Adrenal gland (tissue), 5 donors: ENCODE measurements around the gene KLK11.

Source experiments
- POLR2A ChIP-seq, 2 donors: fragments of 450-650 bp; IDR thresholded peaks; one replicate each; pipeline ENCODE4 v1.6.1; 2017; ENCODE audit warnings: antibody characterized with exemption in 2 of 2, mild to moderate bottlenecking in 2 of 2, moderate library complexity in 1 of 2
- TF ChIP-seq, protein P1 (sequence below), 6 experiments: fragments of 450-650 bp in 4 of 6; fragments of 200-600 bp in 2 of 6; sonication (generic) in 1 of 6; IDR thresholded peaks; 1 replicate in 5 of 6; 2 replicates in 1 of 6; pipeline versions ENCODE4 v1.5.1 to v1.8.0; 2016 to 2021; ENCODE audit warnings: antibody characterized with exemption in 6 of 6, mild to moderate bottlenecking in 2 of 6, moderate library complexity in 1 of 6
- donor health status: DM: no; HTN: no; CAD: no.

DNA sequence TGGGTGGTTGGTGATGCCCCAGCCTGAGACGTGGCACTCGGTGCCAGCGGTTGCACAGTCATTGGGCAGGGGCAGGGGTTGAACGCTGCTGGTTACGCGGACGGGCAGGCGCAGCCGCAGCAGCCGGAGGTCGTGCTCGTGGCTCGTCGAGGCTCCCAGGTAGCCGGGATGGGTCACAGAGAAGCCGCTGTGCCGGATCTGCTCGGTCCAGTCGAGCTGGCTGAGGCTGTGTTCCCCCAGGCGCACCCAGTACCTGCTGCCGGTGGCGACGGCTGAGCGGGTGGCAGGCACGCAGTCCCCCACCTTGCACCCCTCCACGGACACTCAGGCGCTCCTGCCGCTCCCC, 5.4 kb upstream of the KLK11 start:
- no peak for TF ChIP-seq POLR2A (IDR thresholded peaks at IDR 0.05)
- TF ChIP-seq, protein P1, sequence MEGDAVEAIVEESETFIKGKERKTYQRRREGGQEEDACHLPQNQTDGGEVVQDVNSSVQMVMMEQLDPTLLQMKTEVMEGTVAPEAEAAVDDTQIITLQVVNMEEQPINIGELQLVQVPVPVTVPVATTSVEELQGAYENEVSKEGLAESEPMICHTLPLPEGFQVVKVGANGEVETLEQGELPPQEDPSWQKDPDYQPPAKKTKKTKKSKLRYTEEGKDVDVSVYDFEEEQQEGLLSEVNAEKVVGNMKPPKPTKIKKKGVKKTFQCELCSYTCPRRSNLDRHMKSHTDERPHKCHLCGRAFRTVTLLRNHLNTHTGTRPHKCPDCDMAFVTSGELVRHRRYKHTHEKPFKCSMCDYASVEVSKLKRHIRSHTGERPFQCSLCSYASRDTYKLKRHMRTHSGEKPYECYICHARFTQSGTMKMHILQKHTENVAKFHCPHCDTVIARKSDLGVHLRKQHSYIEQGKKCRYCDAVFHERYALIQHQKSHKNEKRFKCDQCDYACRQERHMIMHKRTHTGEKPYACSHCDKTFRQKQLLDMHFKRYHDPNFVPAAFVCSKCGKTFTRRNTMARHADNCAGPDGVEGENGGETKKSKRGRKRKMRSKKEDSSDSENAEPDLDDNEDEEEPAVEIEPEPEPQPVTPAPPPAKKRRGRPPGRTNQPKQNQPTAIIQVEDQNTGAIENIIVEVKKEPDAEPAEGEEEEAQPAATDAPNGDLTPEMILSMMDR (IDR thresholded peaks at IDR 0.05) = no peak
